Measurements from ENCODE around the gene CHPF2.

DNA sequence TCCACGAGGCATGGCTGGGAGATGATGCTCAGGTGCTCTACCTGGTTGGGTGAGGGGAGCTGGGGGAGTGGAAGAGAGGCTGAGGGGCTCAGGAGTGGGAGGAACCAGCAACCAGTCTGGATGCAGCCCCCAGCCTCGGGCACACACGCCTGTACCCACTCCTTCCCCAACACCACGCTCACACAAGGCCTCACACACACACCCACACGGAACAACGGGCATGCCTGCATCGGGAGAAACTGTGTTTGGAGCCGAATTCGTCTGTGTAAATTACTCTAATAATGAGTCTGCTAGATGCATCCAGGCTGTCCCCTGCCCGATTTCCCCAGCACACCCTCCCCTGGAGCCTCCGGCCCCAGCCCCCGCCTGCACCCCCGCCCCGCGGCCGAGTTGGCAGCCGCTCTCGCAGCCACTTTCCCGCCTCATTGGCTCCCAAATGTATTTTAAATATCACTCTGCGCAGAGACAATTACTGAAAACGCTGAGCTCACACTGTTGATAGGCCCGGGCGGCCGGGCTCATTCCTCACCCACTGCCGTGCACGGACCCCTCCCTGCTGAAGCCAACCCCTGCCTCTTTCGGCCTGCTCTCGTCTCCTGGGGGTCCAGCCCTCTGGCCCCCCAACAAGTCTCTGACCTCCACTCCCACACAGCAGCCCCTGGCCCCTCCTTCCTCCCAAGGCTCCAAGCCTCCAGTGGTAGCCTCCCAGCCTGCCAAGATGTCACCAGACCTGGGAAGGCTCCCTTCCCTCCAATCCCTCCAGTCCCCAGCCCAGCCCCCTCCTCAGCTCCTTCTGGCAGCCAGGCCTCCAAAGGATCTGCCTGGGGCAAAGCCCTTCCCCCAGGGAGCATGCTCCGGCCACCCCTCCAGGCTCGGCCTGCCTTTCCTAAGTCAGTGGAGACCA, 33.1 kb upstream of the CHPF2 start:
- TF ChIP-seq, protein P1, sequence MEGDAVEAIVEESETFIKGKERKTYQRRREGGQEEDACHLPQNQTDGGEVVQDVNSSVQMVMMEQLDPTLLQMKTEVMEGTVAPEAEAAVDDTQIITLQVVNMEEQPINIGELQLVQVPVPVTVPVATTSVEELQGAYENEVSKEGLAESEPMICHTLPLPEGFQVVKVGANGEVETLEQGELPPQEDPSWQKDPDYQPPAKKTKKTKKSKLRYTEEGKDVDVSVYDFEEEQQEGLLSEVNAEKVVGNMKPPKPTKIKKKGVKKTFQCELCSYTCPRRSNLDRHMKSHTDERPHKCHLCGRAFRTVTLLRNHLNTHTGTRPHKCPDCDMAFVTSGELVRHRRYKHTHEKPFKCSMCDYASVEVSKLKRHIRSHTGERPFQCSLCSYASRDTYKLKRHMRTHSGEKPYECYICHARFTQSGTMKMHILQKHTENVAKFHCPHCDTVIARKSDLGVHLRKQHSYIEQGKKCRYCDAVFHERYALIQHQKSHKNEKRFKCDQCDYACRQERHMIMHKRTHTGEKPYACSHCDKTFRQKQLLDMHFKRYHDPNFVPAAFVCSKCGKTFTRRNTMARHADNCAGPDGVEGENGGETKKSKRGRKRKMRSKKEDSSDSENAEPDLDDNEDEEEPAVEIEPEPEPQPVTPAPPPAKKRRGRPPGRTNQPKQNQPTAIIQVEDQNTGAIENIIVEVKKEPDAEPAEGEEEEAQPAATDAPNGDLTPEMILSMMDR (conservative IDR thresholded peaks at IDR 0.05; ENCODE audit: low read depth in 2 of 2) = no peak
- TF ChIP-seq POLR2AphosphoS5 (IDR thresholded peaks at IDR 0.05; ENCODE audit: low read depth) (no peak), EZH2phosphoT487 (IDR thresholded peaks at IDR 0.05; ENCODE audit: unreplicated experiment) (no peak), EZH2 (IDR thresholded peaks at IDR 0.05; ENCODE audit: low read depth, unreplicated experiment) (no peak)
- TF ChIP-seq, protein P2, sequence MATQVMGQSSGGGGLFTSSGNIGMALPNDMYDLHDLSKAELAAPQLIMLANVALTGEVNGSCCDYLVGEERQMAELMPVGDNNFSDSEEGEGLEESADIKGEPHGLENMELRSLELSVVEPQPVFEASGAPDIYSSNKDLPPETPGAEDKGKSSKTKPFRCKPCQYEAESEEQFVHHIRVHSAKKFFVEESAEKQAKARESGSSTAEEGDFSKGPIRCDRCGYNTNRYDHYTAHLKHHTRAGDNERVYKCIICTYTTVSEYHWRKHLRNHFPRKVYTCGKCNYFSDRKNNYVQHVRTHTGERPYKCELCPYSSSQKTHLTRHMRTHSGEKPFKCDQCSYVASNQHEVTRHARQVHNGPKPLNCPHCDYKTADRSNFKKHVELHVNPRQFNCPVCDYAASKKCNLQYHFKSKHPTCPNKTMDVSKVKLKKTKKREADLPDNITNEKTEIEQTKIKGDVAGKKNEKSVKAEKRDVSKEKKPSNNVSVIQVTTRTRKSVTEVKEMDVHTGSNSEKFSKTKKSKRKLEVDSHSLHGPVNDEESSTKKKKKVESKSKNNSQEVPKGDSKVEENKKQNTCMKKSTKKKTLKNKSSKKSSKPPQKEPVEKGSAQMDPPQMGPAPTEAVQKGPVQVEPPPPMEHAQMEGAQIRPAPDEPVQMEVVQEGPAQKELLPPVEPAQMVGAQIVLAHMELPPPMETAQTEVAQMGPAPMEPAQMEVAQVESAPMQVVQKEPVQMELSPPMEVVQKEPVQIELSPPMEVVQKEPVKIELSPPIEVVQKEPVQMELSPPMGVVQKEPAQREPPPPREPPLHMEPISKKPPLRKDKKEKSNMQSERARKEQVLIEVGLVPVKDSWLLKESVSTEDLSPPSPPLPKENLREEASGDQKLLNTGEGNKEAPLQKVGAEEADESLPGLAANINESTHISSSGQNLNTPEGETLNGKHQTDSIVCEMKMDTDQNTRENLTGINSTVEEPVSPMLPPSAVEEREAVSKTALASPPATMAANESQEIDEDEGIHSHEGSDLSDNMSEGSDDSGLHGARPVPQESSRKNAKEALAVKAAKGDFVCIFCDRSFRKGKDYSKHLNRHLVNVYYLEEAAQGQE (IDR thresholded peaks at IDR 0.05; ENCODE audit: unreplicated experiment) = no peak

Measured in GM23338 (cell line).